Cerebellar nuclear complex (tissue), 1 donor: ENCODE data around the gene PDILT.

ENCODE experiments used
- DNase-seq, 2 experiments: peaks; one replicate each; lab custom pipeline; 2025; lab: John Stamatoyannopoulos, UW

PDILT gene

GRCh38 chr16:20359997-20360396, 44.5 kb downstream of the PDILT start:
- DNase-seq, result no peak

GRCh38 chr16:20355114-20355782, 49.3 kb downstream of the PDILT start:
- no peak for DNase-seq

- no peak for DNase-seq
These were observed 51.2 kb downstream of the PDILT start for GRCh38 chr16:20353379-20353778.

- DNase-seq, result no peak
These were observed 51.9 kb downstream of the PDILT start, which contains the start of gene UMOD for GRCh38 chr16:20352615-20353014. Gene UMOD, minus strand, starts transcription at chr16:20352715. Its CDS starts 1,978 bp downstream, at chr16:20350737.

- no peak for DNase-seq
These were observed 54.9 kb downstream of the PDILT start for GRCh38 chr16:20349615-20350014.

GRCh38 chr16:20348365-20349185, 56.0 kb downstream of the PDILT start:
- no peak for DNase-seq

GRCh38 chr16:20347666-20348364, 56.7 kb downstream of the PDILT start:
- no peak for DNase-seq

- DNase-seq, result no peak
These were observed 59.9 kb downstream of the PDILT start for GRCh38 chr16:20344611-20345010.

GRCh38 chr16:20339744-20340143, 64.8 kb downstream of the PDILT start:
- DNase-seq, result no peak

- no peak for DNase-seq
These were observed 67.6 kb downstream of the PDILT start for GRCh38 chr16:20336955-20337354.

- no peak for DNase-seq
These were observed 70.1 kb downstream of the PDILT start for GRCh38 chr16:20334396-20334795.

- DNase-seq, result no peak
These were observed 71.4 kb downstream of the PDILT start for GRCh38 chr16:20333120-20333519.

GRCh38 chr16:20332411-20332810, 72.1 kb downstream of the PDILT start:
- no peak for DNase-seq

- DNase-seq, result no peak
These were observed 72.9 kb downstream of the PDILT start for GRCh38 chr16:20331635-20332034.

- no peak for DNase-seq
These were observed 75.0 kb downstream of the PDILT start for GRCh38 chr16:20329392-20330138.

GRCh38 chr16:20327444-20328041, 77.0 kb downstream of the PDILT start, which contains the start of gene GP2:
Gene GP2, minus strand, starts transcription at chr16:20327513. Its CDS starts 1,082 bp downstream, at chr16:20326431.
- DNase-seq, result no peak

GRCh38 chr16:20326321-20326720, 78.2 kb downstream of the PDILT start:
- no peak for DNase-seq

GRCh38 chr16:20325005-20325404, 79.5 kb downstream of the PDILT start:
- no peak for DNase-seq

GRCh38 chr16:20323591-20324117, 80.9 kb downstream of the PDILT start:
- no peak for DNase-seq

GRCh38 chr16:20322696-20323095, 81.8 kb downstream of the PDILT start:
- no peak for DNase-seq

- DNase-seq, result no peak
These were observed 82.9 kb downstream of the PDILT start for GRCh38 chr16:20321671-20322070.
